Omental fat pad (tissue), 4 donors: ENCODE data around the gene LIPA. TPM values are rescaled to one million over a fixed set of nuclear protein-coding genes. Genes with fewer than 3 reads are reported as not detected.

Source experiments
- ATAC-seq: fragments of 150-250 bp; one replicate; pipeline ENCODE4 v1.9.1; 2016; ENCODE audit warnings: mild to moderate bottlenecking, moderate library complexity; ENCODE audit not compliant: low FRiP score
- DNase-seq: peaks from one replicate; pipeline ENCODE4 v3.0.0-alpha.2; 2019; ENCODE audit warnings: low spot score
- total RNA-seq, 4 donors: library from RNA; depleted of rRNA; stranded (reverse); fragments of >200 nt; gene quantifications; one replicate each; pipeline ENCODE4 v1.1.0, GENCODE V29; 2016
- TF ChIP-seq, protein P1 (sequence below), 3 donors: fragments of 450-650 bp; IDR thresholded peaks; one replicate each; pipeline ENCODE4 v1.5.1; 2016 to 2017; ENCODE audit warnings: antibody characterized with exemption in 3 of 3, mild to moderate bottlenecking in 3 of 3, moderate library complexity in 2 of 3

LIPA gene
- total RNA-seq, 4 donors from 2014 or later = 77.0 to 354 (median 105) TPM

DNA sequence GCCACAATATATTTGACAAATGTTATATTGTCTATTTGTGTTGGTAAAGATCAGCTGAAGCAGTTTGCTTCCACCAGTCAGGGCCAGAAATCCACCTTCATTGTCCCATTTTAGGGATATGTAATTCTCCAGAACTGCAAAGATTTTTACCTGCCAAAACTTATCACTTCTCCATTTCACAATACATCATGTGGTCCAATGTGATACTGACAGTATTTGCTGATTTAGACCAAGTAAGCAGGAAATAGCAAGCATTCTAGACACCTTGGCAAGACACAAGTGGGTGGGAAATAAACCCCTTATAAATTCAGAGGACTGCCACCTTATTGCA is 18.5 kb upstream of the LIPA start:
- ATAC-seq (no peak), DNase-seq (no peak)
- TF ChIP-seq, protein P1, sequence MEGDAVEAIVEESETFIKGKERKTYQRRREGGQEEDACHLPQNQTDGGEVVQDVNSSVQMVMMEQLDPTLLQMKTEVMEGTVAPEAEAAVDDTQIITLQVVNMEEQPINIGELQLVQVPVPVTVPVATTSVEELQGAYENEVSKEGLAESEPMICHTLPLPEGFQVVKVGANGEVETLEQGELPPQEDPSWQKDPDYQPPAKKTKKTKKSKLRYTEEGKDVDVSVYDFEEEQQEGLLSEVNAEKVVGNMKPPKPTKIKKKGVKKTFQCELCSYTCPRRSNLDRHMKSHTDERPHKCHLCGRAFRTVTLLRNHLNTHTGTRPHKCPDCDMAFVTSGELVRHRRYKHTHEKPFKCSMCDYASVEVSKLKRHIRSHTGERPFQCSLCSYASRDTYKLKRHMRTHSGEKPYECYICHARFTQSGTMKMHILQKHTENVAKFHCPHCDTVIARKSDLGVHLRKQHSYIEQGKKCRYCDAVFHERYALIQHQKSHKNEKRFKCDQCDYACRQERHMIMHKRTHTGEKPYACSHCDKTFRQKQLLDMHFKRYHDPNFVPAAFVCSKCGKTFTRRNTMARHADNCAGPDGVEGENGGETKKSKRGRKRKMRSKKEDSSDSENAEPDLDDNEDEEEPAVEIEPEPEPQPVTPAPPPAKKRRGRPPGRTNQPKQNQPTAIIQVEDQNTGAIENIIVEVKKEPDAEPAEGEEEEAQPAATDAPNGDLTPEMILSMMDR (IDR thresholded peaks at IDR 0.05) = no peak

- DNase-seq (no peak), ATAC-seq (peak; percentile 49)
- TF ChIP-seq, protein P1 (IDR thresholded peaks at IDR 0.05) = no peak
Measured at GRCh38 chr10:89269433-89270152, 18.0 kb upstream of the LIPA start.

GRCh38 chr10:89266721-89267453 is 15.3 kb upstream of the LIPA start:
- TF ChIP-seq, protein P1 (IDR thresholded peaks at IDR 0.05) = no peak
- ATAC-seq = no peak

GRCh38 chr10:89263531-89263930 is 12.0 kb upstream of the LIPA start:
- no peak for DNase-seq
- TF ChIP-seq, protein P1 (IDR thresholded peaks at IDR 0.05) = no peak

More at GRCh38 chr10:89266721-89267453, 15.3 kb upstream of the LIPA start:
- DNase-seq = no peak

DNA sequence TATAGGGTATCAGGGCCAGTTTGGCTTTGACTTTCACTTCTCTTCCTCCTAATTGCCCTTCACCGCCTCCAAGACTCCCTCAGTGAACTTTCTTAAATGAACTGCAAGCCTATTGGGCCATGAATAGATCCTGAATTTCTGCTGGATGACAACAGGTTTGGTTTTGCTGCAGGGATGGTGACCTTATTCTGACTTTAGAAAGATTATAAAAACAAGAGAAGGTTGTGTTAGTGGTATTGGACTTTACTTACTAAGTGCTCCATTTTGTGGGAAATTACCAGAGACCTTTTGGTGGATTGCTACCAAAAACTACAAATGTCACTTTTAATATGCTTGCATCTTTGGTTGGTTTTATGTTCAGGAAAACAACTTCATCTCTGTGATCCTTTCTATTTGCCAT is 11.5 kb upstream of the LIPA start:
- TF ChIP-seq, protein P1 (IDR thresholded peaks at IDR 0.05) = no peak
- DNase-seq (no peak), ATAC-seq (no peak)

More at GRCh38 chr10:89263531-89263930, 12.0 kb upstream of the LIPA start:
- no peak for ATAC-seq

DNA sequence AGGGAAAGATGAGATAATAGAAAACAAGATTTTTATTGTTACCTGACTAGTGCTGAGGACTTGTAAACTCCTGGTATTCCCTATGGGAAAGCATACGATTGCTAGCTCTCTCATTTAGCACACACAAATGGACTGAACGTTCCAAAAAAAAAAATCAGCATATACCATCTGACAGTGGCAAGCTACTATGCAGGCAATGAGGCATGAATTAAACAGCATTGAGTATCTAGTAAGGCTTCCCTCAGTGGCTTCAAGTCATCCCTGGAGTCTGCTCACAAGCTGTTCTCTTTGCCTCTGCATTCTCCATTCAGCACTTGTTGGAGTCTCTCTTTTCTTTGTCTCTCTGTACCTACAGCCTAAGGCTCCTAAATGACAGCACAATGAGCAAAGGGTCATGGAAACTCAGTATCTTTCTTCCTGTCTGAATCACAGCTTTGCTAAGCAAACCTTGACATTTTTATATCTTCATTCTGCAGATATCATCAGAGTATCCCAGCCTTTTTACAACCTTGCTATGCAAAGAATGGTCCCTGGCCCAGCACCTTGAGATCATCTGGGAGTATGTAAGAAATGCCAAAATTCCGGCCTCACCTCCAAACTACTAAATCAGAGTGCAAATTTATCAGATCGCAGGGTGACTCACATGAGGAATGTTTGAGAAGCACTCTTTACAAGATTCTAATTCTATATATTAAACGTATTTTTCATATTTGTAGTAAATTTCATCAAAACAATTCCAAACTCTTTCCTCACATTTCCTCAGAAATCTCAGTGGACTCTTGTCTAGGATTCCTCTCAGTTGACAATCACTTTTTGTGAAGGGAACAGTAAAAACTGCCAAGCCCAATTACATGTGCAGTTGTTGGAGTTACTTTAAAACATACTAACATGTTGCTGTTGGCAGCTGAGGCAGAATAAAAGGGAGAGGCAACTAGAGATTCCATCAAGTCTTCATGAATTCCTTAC is 10.8 kb upstream of the LIPA start:
- TF ChIP-seq, protein P1 (IDR thresholded peaks at IDR 0.05) = no peak
- ATAC-seq (peak; percentile 53), DNase-seq (no peak)
